SK-N-SH treated with all-trans-retinoic acid at 6 μM for 48 hours (cell line): ENCODE results near the gene EID1.

Source experiments
- ATAC-seq: fragments of 200-7000 bp; cut with Tn5 transposase; 3 replicates; pipeline ENCODE4 v1.9.1; 2020; ENCODE audit warnings: mild to moderate bottlenecking, moderate library complexity
- ARNTL ChIP-seq: fragments of 450-650 bp; formaldehyde crosslinking; IDR thresholded peaks from 2 replicates; pipeline ENCODE4 v1.5.0; 2020; ENCODE audit warnings: low read depth, mild to moderate bottlenecking, moderate library complexity, borderline replicate concordance
- ESRRG ChIP-seq: fragments of 250-450 bp; sonication (Bioruptor Pico); IDR thresholded peaks from 2 replicates; pipeline ENCODE4 v1.6.1; 2021; ENCODE audit warnings: mild to moderate bottlenecking
- GLIS3 ChIP-seq: fragments of 250-450 bp; sonication (Bioruptor Pico); IDR thresholded peaks from 2 replicates; pipeline ENCODE4 v1.5.0; 2020; ENCODE audit warnings: mild to moderate bottlenecking, moderate library complexity
- ISL1 ChIP-seq: fragments of 250-450 bp; sonication (Bioruptor Pico); IDR thresholded peaks from 2 replicates; pipeline ENCODE4 v2.1.2; 2022; ENCODE audit warnings: mild to moderate bottlenecking, moderate library complexity
- OSR1 ChIP-seq: fragments of 250-450 bp; sonication (Bioruptor Pico); IDR thresholded peaks from 2 replicates; pipeline ENCODE4 v1.8.0; 2022; ENCODE audit warnings: moderate library complexity, mild to moderate bottlenecking, inconsistent platforms
- PATZ1 ChIP-seq: fragments of 250-450 bp; sonication (Bioruptor Pico); IDR thresholded peaks from 2 replicates; pipeline ENCODE4 v1.8.0; 2020; ENCODE audit warnings: mild to moderate bottlenecking, moderate library complexity, borderline replicate concordance
- RARB ChIP-seq: fragments of 250-450 bp; sonication (Bioruptor Pico); IDR thresholded peaks from 2 replicates; pipeline ENCODE4 v1.8.0; 2021; ENCODE audit warnings: mild to moderate bottlenecking, moderate library complexity
- SNAI2 ChIP-seq: fragments of 250-450 bp; sonication (Bioruptor Pico); IDR thresholded peaks from 2 replicates; pipeline ENCODE4 v1.5.0; 2020; ENCODE audit warnings: mild to moderate bottlenecking, moderate library complexity
- TCF4 ChIP-seq: fragments of 250-450 bp; sonication (Bioruptor Pico); IDR thresholded peaks from 2 replicates; pipeline ENCODE4 v1.8.0; 2021; ENCODE audit warnings: mild to moderate bottlenecking, moderate library complexity, borderline replicate concordance
- TOX ChIP-seq: fragments of 250-450 bp; sonication (Bioruptor Pico); IDR thresholded peaks from 2 replicates; pipeline ENCODE4 v1.8.0; 2021; ENCODE audit warnings: mild to moderate bottlenecking, moderate library complexity, borderline replicate concordance
- ZC3H10 ChIP-seq: fragments of 250-450 bp; sonication (Bioruptor Pico); IDR thresholded peaks from 2 replicates; pipeline ENCODE4 v1.5.1; 2021; ENCODE audit warnings: mild to moderate bottlenecking, moderate library complexity
- ZFP3 ChIP-seq: fragments of 250-450 bp; sonication (Bioruptor Pico); IDR thresholded peaks from 2 replicates; pipeline ENCODE4 v1.5.0; 2020; ENCODE audit warnings: mild to moderate bottlenecking, moderate library complexity
- ZFP30 ChIP-seq: fragments of 450-650 bp; formaldehyde crosslinking; IDR thresholded peaks from 2 replicates; pipeline ENCODE4 v1.5.0; 2022; ENCODE audit warnings: mild to moderate bottlenecking, moderate library complexity
- ZNF565 ChIP-seq: fragments of 450-650 bp; formaldehyde crosslinking; conservative IDR thresholded peaks from 2 replicates; pipeline ENCODE4 v1.5.0; 2020; ENCODE audit warnings: low read depth, mild to moderate bottlenecking, moderate library complexity
- ZNF70 ChIP-seq: fragments of 450-650 bp; formaldehyde crosslinking; IDR thresholded peaks from 2 replicates; pipeline ENCODE4 v1.5.0; 2020; ENCODE audit warnings: mild to moderate bottlenecking, moderate library complexity
- ZNF8 ChIP-seq: fragments of 450-650 bp; formaldehyde crosslinking; IDR thresholded peaks from 2 replicates; pipeline ENCODE4 v1.5.0; 2020; ENCODE audit warnings: mild to moderate bottlenecking, moderate library complexity
- TF ChIP-seq, protein P1 (sequence below): fragments of 250-450 bp; sonication (Bioruptor Pico); IDR thresholded peaks from 2 replicates; pipeline ENCODE4 v1.8.0; 2021; ENCODE audit warnings: low read depth, mild to moderate bottlenecking, moderate library complexity, borderline replicate concordance
- TF ChIP-seq, protein P2 (sequence below): fragments of 250-450 bp; sonication (Bioruptor Pico); IDR thresholded peaks from 2 replicates; pipeline ENCODE4 v1.5.0; 2020; ENCODE audit warnings: mild to moderate bottlenecking, moderate library complexity
- TF ChIP-seq, protein P3 (sequence below): fragments of 250-450 bp; sonication (Bioruptor Pico); IDR thresholded peaks from 2 replicates; pipeline ENCODE4 v1.5.1; 2021; ENCODE audit warnings: mild to moderate bottlenecking, moderate library complexity
- TF ChIP-seq, protein P4 (sequence below): fragments of 250-450 bp; sonication (Bioruptor Pico); IDR thresholded peaks from 2 replicates; pipeline ENCODE4 v1.5.1; 2020; ENCODE audit warnings: low read depth, mild to moderate bottlenecking, moderate library complexity

Gene EID1

GRCh38 chr15:48887144-48887543 is 9.2 kb downstream of the EID1 start:
- no peak for ATAC-seq
- TF ChIP-seq ZFP30 (CRISPR knock-in tag) (no peak), ZC3H10 (CRISPR knock-in tag) (no peak), PATZ1 (CRISPR knock-in tag) (no peak), TCF4 (CRISPR knock-in tag) (no peak), TOX (CRISPR knock-in tag) (no peak)
- TF ChIP-seq, protein P1, sequence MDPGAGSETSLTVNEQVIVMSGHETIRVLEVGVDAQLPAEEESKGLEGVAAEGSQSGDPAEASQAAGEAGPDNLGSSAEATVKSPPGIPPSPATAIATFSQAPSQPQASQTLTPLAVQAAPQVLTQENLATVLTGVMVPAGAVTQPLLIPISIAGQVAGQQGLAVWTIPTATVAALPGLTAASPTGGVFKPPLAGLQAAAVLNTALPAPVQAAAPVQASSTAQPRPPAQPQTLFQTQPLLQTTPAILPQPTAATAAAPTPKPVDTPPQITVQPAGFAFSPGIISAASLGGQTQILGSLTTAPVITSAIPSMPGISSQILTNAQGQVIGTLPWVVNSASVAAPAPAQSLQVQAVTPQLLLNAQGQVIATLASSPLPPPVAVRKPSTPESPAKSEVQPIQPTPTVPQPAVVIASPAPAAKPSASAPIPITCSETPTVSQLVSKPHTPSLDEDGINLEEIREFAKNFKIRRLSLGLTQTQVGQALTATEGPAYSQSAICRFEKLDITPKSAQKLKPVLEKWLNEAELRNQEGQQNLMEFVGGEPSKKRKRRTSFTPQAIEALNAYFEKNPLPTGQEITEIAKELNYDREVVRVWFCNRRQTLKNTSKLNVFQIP (CRISPR knock-in tag) = no peak
- TF ChIP-seq, all 23 proteins: peak for 0

DNA sequence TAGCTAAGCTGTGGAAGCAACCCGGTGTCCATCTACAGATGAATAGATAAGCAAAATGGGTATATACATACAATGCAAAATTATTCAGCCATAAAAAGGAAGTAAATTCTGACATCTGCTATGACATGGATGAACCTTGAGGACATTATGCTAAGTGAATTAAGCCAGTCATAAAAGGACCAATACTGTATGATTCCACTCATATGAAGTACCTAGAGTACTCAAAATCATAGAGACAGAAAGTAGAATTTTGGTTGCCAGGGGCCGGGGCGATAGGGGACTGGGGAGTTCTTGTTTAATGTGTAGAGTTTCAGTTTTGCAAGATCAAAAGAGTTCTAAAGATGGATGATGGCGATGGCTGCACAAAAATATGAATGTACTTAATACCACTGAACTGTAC is 10.3 kb downstream of the EID1 start:
- TF ChIP-seq ZNF565 (CRISPR knock-in tag) (no peak), ZC3H10 (CRISPR knock-in tag) (no peak), TOX (CRISPR knock-in tag) (no peak), RARB (CRISPR knock-in tag) (no peak)
- ATAC-seq = no peak

- no peak for TF ChIP-seq GLIS3 (CRISPR knock-in tag)
- peak; percentile 61 for ATAC-seq
These were observed 10.9 kb downstream of the EID1 start for GRCh38 chr15:48888836-48889235.

DNA sequence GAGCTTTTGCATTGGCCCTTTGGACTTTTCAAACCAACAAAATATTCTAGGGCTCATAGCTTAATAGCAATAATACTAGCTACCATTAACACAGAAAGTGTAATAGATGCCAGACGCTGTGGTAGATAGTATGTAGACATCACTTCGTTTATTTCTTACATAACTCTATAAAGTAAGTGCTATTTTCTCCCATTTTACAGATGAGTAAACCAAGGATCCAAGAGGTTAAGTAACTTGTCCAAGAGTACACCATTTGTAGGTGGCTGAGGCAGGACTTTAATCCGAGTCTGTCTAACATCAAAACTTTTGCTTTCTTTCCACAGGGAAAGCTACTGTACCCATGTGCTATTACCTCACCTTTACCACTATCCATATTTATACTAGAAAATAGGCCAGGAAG is 12.0 kb downstream of the EID1 start:
- TF ChIP-seq ESRRG (CRISPR knock-in tag) = no peak
- no peak for TF ChIP-seq TCF4 (CRISPR knock-in tag)
- no peak for TF ChIP-seq RARB (CRISPR knock-in tag)
- no peak for ATAC-seq

DNA sequence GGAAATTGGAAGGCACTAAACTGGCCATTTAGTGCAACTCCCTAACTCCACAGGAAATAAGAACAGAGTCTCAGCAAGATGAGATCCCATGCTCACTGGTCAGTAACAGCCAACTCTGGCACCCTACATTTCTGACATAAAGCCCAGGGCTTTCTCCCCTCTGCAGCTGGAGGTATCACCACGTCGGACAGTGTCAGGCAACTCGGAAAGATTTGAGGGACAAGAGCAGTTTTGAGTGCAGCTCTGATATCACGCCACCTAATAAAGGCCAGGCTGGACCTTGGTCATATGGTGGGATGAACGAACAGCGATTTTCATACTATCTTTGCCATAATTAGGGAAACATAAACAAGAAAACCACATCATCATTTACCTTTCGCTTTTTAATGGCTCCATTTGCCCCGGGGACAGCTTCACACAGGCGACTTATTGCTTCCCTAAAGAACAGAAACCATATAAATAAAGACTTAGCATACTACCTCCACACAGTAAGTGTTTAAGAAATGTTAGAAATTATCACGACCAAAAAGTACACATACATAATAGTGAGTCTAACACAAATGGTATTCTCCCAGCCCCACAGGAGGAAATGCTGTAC is 12.5 kb downstream of the EID1 start:
- ATAC-seq = no peak
- TF ChIP-seq ZNF70 = no peak
- no peak for TF ChIP-seq TOX (CRISPR knock-in tag)
- TF ChIP-seq RARB (CRISPR knock-in tag) = no peak
- no peak for TF ChIP-seq ZNF565 (CRISPR knock-in tag)
- TF ChIP-seq, protein P2, sequence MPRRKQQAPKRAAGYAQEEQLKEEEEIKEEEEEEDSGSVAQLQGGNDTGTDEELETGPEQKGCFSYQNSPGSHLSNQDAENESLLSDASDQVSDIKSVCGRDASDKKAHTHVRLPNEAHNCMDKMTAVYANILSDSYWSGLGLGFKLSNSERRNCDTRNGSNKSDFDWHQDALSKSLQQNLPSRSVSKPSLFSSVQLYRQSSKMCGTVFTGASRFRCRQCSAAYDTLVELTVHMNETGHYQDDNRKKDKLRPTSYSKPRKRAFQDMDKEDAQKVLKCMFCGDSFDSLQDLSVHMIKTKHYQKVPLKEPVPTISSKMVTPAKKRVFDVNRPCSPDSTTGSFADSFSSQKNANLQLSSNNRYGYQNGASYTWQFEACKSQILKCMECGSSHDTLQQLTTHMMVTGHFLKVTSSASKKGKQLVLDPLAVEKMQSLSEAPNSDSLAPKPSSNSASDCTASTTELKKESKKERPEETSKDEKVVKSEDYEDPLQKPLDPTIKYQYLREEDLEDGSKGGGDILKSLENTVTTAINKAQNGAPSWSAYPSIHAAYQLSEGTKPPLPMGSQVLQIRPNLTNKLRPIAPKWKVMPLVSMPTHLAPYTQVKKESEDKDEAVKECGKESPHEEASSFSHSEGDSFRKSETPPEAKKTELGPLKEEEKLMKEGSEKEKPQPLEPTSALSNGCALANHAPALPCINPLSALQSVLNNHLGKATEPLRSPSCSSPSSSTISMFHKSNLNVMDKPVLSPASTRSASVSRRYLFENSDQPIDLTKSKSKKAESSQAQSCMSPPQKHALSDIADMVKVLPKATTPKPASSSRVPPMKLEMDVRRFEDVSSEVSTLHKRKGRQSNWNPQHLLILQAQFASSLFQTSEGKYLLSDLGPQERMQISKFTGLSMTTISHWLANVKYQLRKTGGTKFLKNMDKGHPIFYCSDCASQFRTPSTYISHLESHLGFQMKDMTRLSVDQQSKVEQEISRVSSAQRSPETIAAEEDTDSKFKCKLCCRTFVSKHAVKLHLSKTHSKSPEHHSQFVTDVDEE = no peak
- TF ChIP-seq ZFP3 (CRISPR knock-in tag) = no peak
- TF ChIP-seq OSR1 = no peak
- TF ChIP-seq, protein P3, sequence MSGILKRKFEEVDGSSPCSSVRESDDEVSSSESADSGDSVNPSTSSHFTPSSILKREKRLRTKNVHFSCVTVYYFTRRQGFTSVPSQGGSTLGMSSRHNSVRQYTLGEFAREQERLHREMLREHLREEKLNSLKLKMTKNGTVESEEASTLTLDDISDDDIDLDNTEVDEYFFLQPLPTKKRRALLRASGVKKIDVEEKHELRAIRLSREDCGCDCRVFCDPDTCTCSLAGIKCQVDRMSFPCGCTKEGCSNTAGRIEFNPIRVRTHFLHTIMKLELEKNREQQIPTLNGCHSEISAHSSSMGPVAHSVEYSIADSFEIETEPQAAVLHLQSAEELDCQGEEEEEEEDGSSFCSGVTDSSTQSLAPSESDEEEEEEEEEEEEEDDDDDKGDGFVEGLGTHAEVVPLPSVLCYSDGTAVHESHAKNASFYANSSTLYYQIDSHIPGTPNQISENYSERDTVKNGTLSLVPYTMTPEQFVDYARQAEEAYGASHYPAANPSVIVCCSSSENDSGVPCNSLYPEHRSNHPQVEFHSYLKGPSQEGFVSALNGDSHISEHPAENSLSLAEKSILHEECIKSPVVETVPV = no peak
- TF ChIP-seq, protein P4, sequence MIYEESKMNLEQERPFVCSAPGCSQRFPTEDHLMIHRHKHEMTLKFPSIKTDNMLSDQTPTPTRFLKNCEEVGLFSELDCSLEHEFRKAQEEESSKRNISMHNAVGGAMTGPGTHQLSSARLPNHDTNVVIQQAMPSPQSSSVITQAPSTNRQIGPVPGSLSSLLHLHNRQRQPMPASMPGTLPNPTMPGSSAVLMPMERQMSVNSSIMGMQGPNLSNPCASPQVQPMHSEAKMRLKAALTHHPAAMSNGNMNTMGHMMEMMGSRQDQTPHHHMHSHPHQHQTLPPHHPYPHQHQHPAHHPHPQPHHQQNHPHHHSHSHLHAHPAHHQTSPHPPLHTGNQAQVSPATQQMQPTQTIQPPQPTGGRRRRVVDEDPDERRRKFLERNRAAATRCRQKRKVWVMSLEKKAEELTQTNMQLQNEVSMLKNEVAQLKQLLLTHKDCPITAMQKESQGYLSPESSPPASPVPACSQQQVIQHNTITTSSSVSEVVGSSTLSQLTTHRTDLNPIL = no peak
- no peak for TF ChIP-seq ZC3H10 (CRISPR knock-in tag)
- no peak for TF ChIP-seq ISL1 (CRISPR knock-in tag)
- no peak for TF ChIP-seq TCF4 (CRISPR knock-in tag)
- no peak for TF ChIP-seq ARNTL
- no peak for TF ChIP-seq SNAI2 (CRISPR knock-in tag)
- TF ChIP-seq, protein P1 (CRISPR knock-in tag) = no peak
- no peak for TF ChIP-seq ZNF8 (CRISPR knock-in tag)
